GM18909 (cell line): ENCODE results near the gene SPATA20.

Experiments
- ATAC-seq: cut with Tn5 transposase; IDR thresholded peaks from one replicate; pipeline ENCODE4 v1.9.1; 2021; ENCODE audit warnings: mild to moderate bottlenecking; ENCODE audit not compliant: unreplicated experiment, poor library complexity

The SPATA20 gene

GRCh38 chr17:50572541-50572940 is 25.6 kb downstream of the SPATA20 start:
- no peak for ATAC-seq

GRCh38 chr17:50573866-50574611 is 27.1 kb downstream of the SPATA20 start:
- ATAC-seq, result no peak

- ATAC-seq, result no peak
Measured at GRCh38 chr17:50575581-50576210, 28.7 kb downstream of the SPATA20 start.

GRCh38 chr17:50576864-50577263 is 29.9 kb downstream of the SPATA20 start:
- no peak for ATAC-seq

DNA sequence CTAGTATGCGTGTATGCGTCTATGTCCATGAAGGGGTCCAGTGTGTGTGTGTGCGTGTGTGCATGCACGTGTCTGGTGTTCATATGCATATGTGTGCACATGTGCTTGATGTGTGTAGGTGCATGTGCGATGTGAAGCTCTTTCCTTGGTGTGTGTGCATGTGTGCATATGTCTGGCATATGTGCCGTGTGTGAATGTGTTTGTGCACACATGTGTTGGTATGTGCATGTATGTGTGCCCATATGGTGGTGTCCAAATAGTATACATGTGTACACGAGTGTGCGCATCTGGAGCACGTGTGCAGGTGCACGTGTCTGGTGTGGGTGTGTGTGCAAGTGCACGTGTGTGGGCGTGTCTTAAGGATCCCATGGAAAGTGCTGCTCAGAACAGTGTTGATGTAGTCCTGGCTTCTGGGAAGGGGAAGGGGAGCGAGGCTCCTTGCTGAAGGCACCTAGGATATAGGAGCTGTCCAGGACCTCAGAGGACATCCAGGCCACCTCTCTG is 30.5 kb downstream of the SPATA20 start:
- ATAC-seq, result no peak

- ATAC-seq, result no peak
Measured at GRCh38 chr17:50578173-50578572, 31.2 kb downstream of the SPATA20 start.

DNA sequence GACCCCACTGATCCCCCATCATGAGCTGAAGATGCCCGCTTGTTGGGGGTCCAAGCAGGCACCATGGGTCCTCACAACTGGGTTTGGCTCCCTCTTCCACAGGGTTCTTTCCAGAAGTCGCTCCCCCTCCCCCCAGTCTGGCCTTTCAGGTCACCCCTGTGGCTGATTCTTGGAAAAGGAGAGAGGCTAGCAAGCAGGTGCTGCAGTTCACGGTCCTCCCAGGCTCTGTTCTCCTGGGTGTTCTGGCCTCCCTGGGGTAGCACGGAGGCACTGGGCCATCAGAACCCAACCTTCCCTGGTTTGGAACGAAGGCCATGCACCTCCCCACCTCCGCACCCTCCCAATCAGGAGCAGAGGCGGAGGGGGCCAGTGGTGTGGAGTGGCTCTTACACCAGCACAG is 32.4 kb downstream of the SPATA20 start:
- ATAC-seq, result no peak

- no peak for ATAC-seq
Measured at GRCh38 chr17:50580646-50581045, 33.7 kb downstream of the SPATA20 start.

GRCh38 chr17:50581316-50581715 is 34.3 kb downstream of the SPATA20 start:
- no peak for ATAC-seq

DNA sequence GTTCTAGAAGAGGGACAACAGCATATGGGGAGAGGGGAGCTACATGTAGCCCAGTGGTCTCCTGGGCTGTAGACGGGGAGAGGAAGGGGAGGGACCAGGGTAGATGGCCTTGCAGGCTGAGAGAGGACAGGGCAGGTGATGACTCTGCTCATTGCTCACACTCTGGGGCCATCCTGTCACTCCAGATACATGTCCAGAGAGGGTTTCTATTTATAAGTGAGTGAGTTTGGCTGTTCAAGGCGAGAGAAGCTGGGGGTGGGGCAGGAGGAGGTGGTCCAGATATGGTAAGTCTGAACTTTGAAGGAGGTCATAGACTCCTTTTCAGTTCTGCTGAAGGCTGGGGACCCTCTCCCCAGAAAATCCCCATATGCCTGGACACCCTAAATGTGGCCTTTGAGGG is 35.8 kb downstream of the SPATA20 start:
- ATAC-seq, result no peak

- ATAC-seq, result no peak
Measured at GRCh38 chr17:50583641-50584040, 36.7 kb downstream of the SPATA20 start.

DNA sequence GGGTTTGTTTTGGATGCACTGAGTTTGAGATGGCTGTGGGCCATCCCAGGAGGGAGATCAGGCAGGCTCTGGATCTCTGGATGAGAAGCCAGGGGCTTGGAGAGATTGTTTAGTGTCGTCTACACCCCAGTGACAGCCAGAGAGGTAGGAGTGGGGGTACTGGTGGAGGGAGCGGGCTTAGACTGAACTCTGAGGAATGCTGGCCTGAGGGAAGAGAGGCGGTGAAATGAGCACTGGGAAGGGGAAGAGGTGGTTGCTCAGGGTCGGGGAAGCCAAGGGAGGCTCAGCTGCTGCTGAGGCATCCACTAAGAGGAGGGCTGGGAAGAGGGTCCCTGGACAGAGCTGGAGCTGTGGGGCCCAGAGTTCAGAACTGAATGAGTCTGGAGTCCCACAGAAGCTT is 37.1 kb downstream of the SPATA20 start:
- no peak for ATAC-seq

GRCh38 chr17:50584749-50585148 is 37.8 kb downstream of the SPATA20 start:
- no peak for ATAC-seq

DNA sequence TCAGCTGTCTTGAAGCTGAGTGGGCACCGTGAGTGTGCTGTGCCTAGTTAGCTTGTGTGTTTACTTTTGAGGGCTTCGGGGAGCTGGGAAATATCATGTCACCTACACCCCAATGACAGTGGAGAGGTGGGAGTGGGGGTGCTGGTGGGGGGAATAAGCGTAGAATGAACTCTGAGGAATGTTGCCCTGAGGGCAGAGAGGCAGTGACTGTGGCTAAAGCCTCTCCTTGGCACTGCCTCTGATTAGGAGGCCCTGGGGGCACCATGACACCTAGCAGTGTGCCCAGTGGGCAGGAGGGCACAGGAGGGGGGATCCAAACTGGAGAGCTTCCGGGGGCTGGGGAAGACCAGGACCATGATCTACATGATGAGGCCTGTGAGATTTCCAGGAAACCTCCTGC is 38.4 kb downstream of the SPATA20 start:
- ATAC-seq, result no peak

DNA sequence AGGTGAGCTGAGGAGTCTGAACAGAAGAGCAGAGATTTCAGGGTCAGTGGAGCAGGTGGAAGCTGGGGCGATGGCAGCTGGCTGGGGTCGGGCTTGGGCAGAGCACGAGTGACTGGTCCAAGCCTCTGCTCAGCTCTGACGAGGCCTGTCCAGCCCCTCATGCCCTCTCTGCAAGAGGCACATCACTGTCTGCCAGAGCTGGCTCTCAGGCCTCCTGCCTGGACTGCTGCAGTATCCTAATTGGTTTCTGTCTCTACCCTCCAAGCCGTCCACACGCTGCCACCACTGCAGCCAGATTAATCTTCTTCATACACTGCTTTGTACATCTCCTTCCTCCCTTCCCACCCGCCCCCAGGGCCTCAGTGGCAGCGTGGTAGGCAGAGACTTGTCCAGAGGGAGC is 38.9 kb downstream of the SPATA20 start:
- ATAC-seq, result no peak

- no peak for ATAC-seq
Measured at GRCh38 chr17:50586421-50587247, 39.7 kb downstream of the SPATA20 start.

DNA sequence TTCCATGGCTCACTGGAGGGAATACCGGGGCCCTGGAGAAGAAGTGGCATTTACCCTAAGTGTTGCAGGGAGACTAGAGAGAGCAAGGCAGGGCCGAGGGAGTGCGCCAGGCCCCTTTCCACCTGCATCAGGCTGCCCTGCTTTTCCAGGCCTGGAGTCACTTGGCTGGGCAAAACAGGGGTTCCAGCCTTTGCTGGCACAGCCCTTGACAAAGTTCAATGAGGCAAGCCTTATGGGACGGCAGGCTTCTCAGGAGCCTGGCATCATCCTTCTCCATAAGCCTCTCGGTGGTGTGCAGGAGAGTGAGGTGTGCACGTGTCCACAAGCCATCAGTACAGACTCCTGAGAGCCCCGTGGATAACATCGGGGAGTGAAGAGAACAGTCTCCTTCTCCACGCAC is 40.6 kb downstream of the SPATA20 start:
- no peak for ATAC-seq

DNA sequence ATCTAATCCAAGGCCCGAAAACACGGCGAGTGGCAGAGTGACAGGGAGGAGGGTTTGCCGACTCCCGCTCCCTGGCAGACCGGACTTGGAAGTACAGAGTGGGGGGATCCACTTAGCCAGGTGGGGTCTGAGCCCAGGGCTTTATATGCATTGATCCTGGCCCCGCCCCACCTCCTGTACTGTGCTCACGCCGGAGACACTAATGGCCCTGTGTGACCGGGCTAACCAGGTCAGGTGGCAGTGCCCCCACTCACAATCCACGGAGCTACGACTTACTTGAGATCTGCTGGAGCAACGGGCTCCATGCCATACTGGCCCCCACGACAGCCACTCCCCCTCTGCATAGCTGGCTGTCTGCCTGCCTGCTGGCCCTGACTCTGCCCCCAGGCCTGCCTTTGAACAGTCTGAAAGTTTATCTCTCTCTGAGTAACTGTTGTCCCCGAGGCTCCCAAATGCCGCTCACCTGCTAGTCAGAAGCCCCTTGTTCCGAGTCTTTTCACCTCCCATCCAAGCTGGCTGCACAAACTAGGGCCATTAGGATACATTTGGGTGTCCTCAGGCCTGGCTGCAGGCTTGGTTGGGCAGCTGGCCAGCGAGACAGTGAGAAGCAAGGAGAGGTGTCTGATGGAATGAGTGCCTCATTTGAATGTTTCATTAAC is 41.5 kb downstream of the SPATA20 start:
- ATAC-seq, result no peak

DNA sequence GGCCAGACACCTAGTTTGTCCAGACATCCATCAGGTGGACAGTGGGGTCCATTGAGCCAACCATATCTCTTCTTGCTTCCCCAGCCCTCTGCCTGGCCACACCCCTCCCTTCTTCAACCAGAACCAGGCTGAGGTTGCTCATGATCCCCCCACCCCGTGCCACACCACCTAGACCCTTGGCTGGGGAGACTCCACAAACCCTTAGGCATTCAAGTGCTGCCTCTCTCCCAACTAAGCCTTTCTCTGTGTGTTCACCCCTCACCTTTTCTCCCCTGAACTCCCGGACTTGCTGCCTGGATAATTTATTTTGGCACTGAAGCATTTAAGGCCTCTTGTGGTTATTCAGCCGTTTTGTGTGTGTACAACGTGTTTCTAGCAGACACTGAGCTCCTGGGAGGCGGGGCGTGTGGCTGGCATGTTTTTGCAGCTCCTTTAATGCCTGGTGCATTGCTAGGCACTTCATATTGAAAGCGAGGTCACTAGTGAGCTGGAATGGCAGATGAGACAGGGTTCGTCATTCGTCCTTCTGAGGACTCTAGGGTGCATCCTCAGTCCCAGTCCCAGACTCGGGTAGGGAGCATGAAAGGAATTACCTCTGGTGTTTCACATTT is 42.2 kb downstream of the SPATA20 start:
- ATAC-seq, result no peak
